ENCODE measurements around the gene NDE1. TPM values are rescaled to one million over a fixed set of nuclear protein-coding genes. Genes with fewer than 3 reads are reported as not detected.

Gene NDE1
- polyA plus RNA-seq, 1 donor (not counting 4 experiments of a cell fraction or from before 2014, with no cell fraction given), result 37.8 TPM

- peaks cover 2% of the 10 kb centered on the region for H3K9me1 ChIP-seq (ENCODE audit: control insufficient read depth, extremely low read depth, insufficient read depth, low read length)
- H3K9me3 ChIP-seq (ENCODE audit: control insufficient read depth, low read depth, low read length), result no peaks in the 10 kb centered on the region
- no peaks in the 10 kb centered on the region for H3K27me3 ChIP-seq (ENCODE audit: control insufficient read depth, extremely low read depth, insufficient read depth, low read length)
- no peak overlapping the region for H3K9ac ChIP-seq (ENCODE audit: control insufficient read depth, extremely low read depth, insufficient read depth, low read length)
- no peak for FAIRE-seq
- no peak for DNase-seq (ENCODE audit: low read depth, low spot score)
- H3K27ac ChIP-seq (ENCODE audit: control insufficient read depth, insufficient read depth, low read length), result no peak overlapping the region
- H3K4me2 ChIP-seq (ENCODE audit: control insufficient read depth, extremely low read depth, insufficient read depth, low read depth, low read length), result no peak overlapping the region
- H2AFZ ChIP-seq (ENCODE audit: control insufficient read depth, low read length), result no peak overlapping the region
- no peaks in the 10 kb centered on the region for H4K20me1 ChIP-seq (ENCODE audit: control insufficient read depth, extremely low read depth, insufficient read depth, low read length)
- peaks cover 10 to 14% of the 10 kb centered on the region in 2 experiments for H3K36me3 ChIP-seq (ENCODE audit: control insufficient read depth in 2 of 2, extremely low read depth in 1 of 2, insufficient read depth in 2 of 2, low read length in 2 of 2)
- no peaks in the 10 kb centered on the region for H3K4me1 ChIP-seq (ENCODE audit: control insufficient read depth, extremely low read depth, insufficient read depth, low read length)
- H3K4me3 ChIP-seq (ENCODE audit: control insufficient read depth in 2 of 3, extremely low read depth in 1 of 3, insufficient read depth in 2 of 3, low read depth in 1 of 3, low read length in 3 of 3), result no peak overlapping the region
- H3K79me2 ChIP-seq (ENCODE audit: control insufficient read depth, insufficient read depth, low read length), result no peaks in the 10 kb centered on the region
- TF ChIP-seq EZH2 (IDR thresholded peaks at IDR 0.05; ENCODE audit: low read length), result no peak
- dilution Hi-C loops (cut with MboI; ENCODE audit: extremely low pct_ligation_motif_present, low sequenced_read_pairs), result no loop called here
Observed at GRCh38 chr16:15729152-15729551, 79.1 kb downstream of the NDE1 start.

GRCh38 chr16:15732416-15732815, 82.4 kb downstream of the NDE1 start:
- TF ChIP-seq CTCF (optimal IDR thresholded peaks at IDR 0.05 in 1 of 3, IDR thresholded peaks at IDR 0.05 in 1 of 3, conservative IDR thresholded peaks at IDR 0.05 in 1 of 3; ENCODE audit: extremely low read depth in 1 of 3, insufficient read depth in 2 of 3, low read length in 3 of 3) (no peak), EZH2 (IDR thresholded peaks at IDR 0.05; ENCODE audit: low read length) (no peak)
- peaks cover 0 to 4% of the 10 kb centered on the region in 2 experiments for H3K36me3 ChIP-seq (ENCODE audit: control insufficient read depth in 2 of 2, extremely low read depth in 1 of 2, insufficient read depth in 2 of 2, low read length in 2 of 2)
- H3K79me2 ChIP-seq (ENCODE audit: control insufficient read depth, insufficient read depth, low read length), result no peaks in the 10 kb centered on the region
- dilution Hi-C loops (cut with MboI; ENCODE audit: extremely low pct_ligation_motif_present, low sequenced_read_pairs), result no loop called here
- no peaks in the 10 kb centered on the region for H3K27me3 ChIP-seq (ENCODE audit: control insufficient read depth, extremely low read depth, insufficient read depth, low read length)
- no peaks in the 10 kb centered on the region for H3K9me3 ChIP-seq (ENCODE audit: control insufficient read depth, low read depth, low read length)
- no peaks in the 10 kb centered on the region for H3K9me1 ChIP-seq (ENCODE audit: control insufficient read depth, extremely low read depth, insufficient read depth, low read length)
- FAIRE-seq, result no peak
- H2AFZ ChIP-seq (ENCODE audit: control insufficient read depth, low read length), result no peak overlapping the region
- no peak overlapping the region for H3K4me2 ChIP-seq (ENCODE audit: control insufficient read depth, extremely low read depth, insufficient read depth, low read depth, low read length)
- DNase-seq (ENCODE audit: low read depth, low spot score), result no peak
- H3K27ac ChIP-seq (ENCODE audit: control insufficient read depth, insufficient read depth, low read length), result no peak overlapping the region
- no peak overlapping the region for H3K4me3 ChIP-seq (ENCODE audit: control insufficient read depth in 2 of 3, extremely low read depth in 1 of 3, insufficient read depth in 2 of 3, low read depth in 1 of 3, low read length in 3 of 3)
- no peaks in the 10 kb centered on the region for H4K20me1 ChIP-seq (ENCODE audit: control insufficient read depth, extremely low read depth, insufficient read depth, low read length)
- H3K4me1 ChIP-seq (ENCODE audit: control insufficient read depth, extremely low read depth, insufficient read depth, low read length), result no peaks in the 10 kb centered on the region
- H3K9ac ChIP-seq (ENCODE audit: control insufficient read depth, extremely low read depth, insufficient read depth, low read length), result no peak overlapping the region

- TF ChIP-seq EZH2 (IDR thresholded peaks at IDR 0.05; ENCODE audit: low read length) (no peak), CTCF (optimal IDR thresholded peaks at IDR 0.05 in 1 of 3, IDR thresholded peaks at IDR 0.05 in 1 of 3, conservative IDR thresholded peaks at IDR 0.05 in 1 of 3; ENCODE audit: extremely low read depth in 1 of 3, insufficient read depth in 2 of 3, low read length in 3 of 3) (no peak)
- no peaks in the 10 kb centered on the region for H3K4me1 ChIP-seq (ENCODE audit: control insufficient read depth, extremely low read depth, insufficient read depth, low read length)
- no peaks in the 10 kb centered on the region for H3K9me3 ChIP-seq (ENCODE audit: control insufficient read depth, low read depth, low read length)
- H3K36me3 ChIP-seq (ENCODE audit: control insufficient read depth in 2 of 2, extremely low read depth in 1 of 2, insufficient read depth in 2 of 2, low read length in 2 of 2), result peaks cover 0 to 4% of the 10 kb centered on the region in 2 experiments
- no peaks in the 10 kb centered on the region for H3K9me1 ChIP-seq (ENCODE audit: control insufficient read depth, extremely low read depth, insufficient read depth, low read length)
- no peak overlapping the region for H3K4me2 ChIP-seq (ENCODE audit: control insufficient read depth, extremely low read depth, insufficient read depth, low read depth, low read length)
- no peaks in the 10 kb centered on the region for H4K20me1 ChIP-seq (ENCODE audit: control insufficient read depth, extremely low read depth, insufficient read depth, low read length)
- H3K27me3 ChIP-seq (ENCODE audit: control insufficient read depth, extremely low read depth, insufficient read depth, low read length), result no peaks in the 10 kb centered on the region
- H3K4me3 ChIP-seq (ENCODE audit: control insufficient read depth in 2 of 3, extremely low read depth in 1 of 3, insufficient read depth in 2 of 3, low read depth in 1 of 3, low read length in 3 of 3), result no peak overlapping the region
- H3K79me2 ChIP-seq (ENCODE audit: control insufficient read depth, insufficient read depth, low read length), result no peaks in the 10 kb centered on the region
- H3K9ac ChIP-seq (ENCODE audit: control insufficient read depth, extremely low read depth, insufficient read depth, low read length), result no peak overlapping the region
- no peak for DNase-seq (ENCODE audit: low read depth, low spot score)
- dilution Hi-C loops (cut with MboI; ENCODE audit: extremely low pct_ligation_motif_present, low sequenced_read_pairs), result no loop called here
- H3K27ac ChIP-seq (ENCODE audit: control insufficient read depth, insufficient read depth, low read length), result no peak overlapping the region
- H2AFZ ChIP-seq (ENCODE audit: control insufficient read depth, low read length), result no peak overlapping the region
- FAIRE-seq, result no peak
Observed at GRCh38 chr16:15735610-15736009, 85.6 kb downstream of the NDE1 start.

Measured in keratinocyte (primary cell).